GM10248 (cell line): Measurements from ENCODE around the gene SIGLECL1.
"Not testable (repeated sequence)": the region's sequence is repeated elsewhere in the genome, so short reads cannot be mapped to it uniquely, and the experiment has no call there.

ENCODE experiments used
- CTCF ChIA-PET: fragments of 300-600 bp; sonication (Branson Sonifier 250); formaldehyde crosslinking; extraction: SDS; loops from one replicate; lab custom pipeline; 2021; ENCODE audit warnings: antibody characterized with exemption; lab: Yijun Ruan, JAX
- POLR2A ChIA-PET: fragments of 350-650 bp; sonication (Branson Sonifier 250); formaldehyde crosslinking; extraction: SDS; loops from one replicate; lab custom pipeline; 2020; ENCODE audit warnings: antibody characterized with exemption; lab: Yijun Ruan, JAX
- DNase-seq: peaks from one replicate; pipeline ENCODE4 v3.0.0; 2012; ENCODE audit errors: extremely low spot score
- TF ChIP-seq, protein P1 (sequence below): IDR thresholded peaks from 2 replicates; pipeline ENCODE4 v1.5.1; 2012; ENCODE audit warnings: mild to moderate bottlenecking, low read depth; ENCODE audit errors: extremely low read depth, missing control alignments, control extremely low read depth

SIGLECL1 gene

DNA sequence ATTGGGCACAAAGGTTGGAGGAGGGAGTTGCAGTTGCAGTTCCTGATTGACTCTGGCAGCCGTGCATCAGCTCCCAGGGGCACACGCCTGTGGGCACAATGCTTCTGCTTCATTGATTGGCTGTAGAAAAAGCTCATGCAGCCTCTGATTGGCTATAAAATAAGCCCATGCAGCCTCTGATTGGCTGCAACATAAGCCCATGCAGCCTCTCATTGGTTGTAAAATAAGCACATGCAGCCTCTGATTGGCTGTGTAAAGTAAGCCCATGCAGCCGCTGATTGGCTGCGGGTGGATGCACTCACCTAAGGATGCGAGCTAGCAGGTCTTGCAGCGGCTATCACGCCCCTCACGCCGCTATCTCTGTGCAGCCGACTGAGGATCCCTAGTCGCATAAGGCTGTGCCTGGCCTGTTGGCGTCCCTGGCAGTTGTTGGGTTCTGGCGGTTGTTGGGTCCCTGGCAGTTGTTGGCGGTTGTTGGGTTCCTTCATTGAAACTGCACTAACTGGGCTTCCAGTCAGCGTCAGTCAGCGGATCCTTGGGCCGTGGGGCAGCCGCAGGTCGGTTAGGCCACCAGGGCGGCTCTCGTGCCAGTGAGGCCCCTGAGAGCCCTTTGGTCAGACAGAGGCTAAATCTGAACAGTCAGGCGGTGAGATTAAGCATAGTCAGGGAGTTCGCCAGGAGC lies at the start of gene SIGLECL1:
SIGLECL1 (plus strand) TSS at position 295 of the 682 bp plus-strand sequence. CDS start 12,993 bp downstream, outside the sequence.
- CTCF ChIA-PET, result interaction anchor here (1.1 kb wide), 1 partner anchor 8 kb away, joined by 7 read pairs; no protein-coding TSS in a partner anchor
- TF ChIP-seq, protein P1, sequence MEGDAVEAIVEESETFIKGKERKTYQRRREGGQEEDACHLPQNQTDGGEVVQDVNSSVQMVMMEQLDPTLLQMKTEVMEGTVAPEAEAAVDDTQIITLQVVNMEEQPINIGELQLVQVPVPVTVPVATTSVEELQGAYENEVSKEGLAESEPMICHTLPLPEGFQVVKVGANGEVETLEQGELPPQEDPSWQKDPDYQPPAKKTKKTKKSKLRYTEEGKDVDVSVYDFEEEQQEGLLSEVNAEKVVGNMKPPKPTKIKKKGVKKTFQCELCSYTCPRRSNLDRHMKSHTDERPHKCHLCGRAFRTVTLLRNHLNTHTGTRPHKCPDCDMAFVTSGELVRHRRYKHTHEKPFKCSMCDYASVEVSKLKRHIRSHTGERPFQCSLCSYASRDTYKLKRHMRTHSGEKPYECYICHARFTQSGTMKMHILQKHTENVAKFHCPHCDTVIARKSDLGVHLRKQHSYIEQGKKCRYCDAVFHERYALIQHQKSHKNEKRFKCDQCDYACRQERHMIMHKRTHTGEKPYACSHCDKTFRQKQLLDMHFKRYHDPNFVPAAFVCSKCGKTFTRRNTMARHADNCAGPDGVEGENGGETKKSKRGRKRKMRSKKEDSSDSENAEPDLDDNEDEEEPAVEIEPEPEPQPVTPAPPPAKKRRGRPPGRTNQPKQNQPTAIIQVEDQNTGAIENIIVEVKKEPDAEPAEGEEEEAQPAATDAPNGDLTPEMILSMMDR, result no peak
- POLR2A ChIA-PET, result no interaction called here
- DNase-seq, result no peak

DNA sequence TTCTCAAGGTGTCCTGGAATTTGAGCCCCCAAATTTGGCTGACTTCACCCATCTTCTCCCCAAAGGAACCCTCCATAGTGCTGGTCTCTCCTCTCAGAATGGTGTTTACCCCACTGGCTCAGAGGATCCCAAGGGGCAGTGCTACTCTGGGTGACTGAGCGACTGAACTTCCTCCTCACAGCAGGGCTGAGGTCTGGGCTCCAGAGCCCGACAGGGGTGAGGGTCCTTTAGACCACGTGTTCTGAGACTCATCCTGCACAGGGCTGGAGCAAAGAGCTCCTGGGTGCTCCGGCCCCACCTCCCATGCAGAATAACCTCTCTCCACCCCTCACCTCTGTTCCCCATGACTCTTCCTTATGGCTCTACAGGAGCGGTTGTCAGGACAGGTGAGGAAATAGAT lies 49.2 kb upstream of the SIGLECL1 start:
- CTCF ChIA-PET, result interaction anchor here (1.5 kb wide), 1 partner anchor 44 kb away, joined by 4 read pairs; no protein-coding TSS in a partner anchor
- POLR2A ChIA-PET, result no interaction called here
- DNase-seq, result no peak
- TF ChIP-seq, protein P1, result no peak

DNA sequence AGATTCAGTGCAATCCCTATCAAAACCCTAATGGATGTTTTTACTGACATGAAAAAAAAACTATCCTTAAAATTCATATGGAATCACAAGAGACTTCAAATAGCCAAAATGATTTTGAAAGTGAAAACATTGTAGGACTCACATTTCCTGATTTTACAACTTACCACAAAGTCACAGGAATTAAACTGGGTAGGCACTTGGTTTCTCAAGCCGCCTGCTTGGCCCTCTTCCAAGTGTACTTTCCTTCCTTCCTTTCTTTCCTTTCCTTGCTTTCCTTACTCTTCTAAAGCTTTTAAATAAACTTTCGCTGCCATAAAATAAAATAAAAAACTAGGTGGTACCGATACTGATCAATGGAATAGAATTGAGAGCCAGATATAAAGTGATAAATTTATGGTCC lies 47.0 kb upstream of the SIGLECL1 start:
- TF ChIP-seq, protein P1, result no peak
- no peak for DNase-seq
- ChIA-PET CTCF (no interaction called here), POLR2A (no interaction called here)

DNA sequence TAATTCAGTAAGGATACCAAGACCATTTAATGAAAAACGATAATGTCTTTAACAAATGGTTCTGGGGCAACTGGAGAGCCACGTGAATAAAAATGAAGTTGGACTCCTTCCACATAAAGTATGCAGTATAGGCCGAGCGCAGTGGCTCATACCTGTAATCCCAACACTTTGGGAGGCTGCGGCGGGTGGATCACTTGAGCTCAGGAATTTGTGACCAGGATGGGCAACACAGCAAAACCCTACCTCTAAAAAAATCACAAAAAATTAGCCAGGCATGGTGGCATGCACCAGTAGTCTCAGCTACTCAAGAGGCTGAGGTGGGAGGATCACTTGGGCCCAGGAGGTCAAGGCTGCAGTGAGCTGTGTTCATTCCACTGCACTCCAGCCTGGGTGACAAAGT lies 46.6 kb upstream of the SIGLECL1 start:
- ChIA-PET CTCF (no interaction called here), POLR2A (no interaction called here)
- DNase-seq, result no peak
- TF ChIP-seq, protein P1, result no peak

DNA sequence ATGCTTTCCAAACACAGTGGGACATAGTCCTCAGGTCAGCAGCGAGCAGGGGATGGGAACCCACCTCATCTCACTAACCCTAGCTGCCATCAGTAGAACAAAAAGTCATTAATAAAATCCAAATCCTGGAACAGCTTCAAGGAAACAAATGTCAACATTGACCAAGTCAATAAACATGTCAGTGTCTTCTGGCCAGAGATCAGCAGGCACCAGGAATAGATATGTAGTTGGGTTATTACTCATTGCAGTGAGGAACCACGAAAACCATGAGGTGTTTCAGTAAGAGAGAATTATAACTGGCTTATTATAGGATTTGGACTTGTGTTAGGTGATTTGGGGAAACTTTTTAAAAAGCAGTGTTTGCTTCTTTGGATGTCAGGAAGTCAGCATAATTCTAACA lies 43.1 kb upstream of the SIGLECL1 start:
- POLR2A ChIA-PET, result no interaction called here
- no peak for DNase-seq
- CTCF ChIA-PET, result no interaction called here
- TF ChIP-seq, protein P1, result no peak

DNA sequence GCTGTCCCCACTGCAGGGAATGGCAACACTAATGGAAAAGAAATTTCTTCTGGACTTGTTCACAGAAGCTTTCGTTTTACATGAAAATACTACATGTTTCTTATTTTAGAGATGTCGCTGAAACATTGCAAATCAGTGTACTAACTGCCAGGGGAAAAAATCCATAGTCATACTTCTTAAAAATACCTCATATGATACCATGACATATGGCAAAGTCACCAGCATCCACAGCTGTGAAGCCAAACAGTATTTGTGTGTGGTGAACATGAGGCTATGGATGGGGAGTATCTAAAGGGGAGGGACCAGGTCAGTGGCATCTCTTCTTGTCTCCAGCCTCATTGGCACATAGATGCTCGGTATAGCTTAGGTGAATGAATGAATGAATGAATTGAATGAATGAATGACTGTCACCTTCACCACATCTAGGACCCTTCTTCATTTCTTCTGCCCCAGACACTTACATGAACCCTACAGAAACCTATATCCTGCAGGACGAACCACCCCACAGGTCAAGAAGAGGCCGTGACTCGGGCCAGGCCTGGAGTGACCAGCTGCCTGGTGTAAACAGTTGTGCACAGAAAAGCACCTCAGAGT lies 40.6 kb upstream of the SIGLECL1 start:
- TF ChIP-seq, protein P1, result no peak

DNA sequence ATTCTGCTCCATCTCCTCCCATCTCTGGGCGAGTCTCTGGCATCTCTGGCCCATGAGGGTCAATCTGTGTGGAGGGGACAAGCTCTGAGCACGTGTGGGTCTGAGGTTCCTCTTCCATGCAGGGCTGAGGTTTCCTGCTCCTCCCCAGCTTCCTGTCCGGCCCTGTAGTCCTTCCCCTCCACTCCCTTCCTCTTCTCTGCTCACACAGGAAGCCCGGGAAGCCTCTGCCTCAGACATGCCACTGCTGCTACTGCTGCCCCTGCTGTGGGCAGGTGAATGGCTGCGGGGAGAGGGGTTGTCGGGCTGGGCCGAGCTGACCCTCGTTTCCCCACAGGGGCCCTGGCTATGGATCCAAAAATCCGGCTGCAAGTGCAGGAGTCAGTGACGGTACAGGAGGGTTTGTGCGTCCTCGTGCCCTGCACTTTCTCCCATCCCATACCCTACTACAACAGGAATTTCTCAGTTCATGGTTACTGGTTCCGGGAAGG lies 40.0 kb upstream of the SIGLECL1 start:
- POLR2A ChIA-PET, DNase-seq: not testable (repeated sequence)

More for the DNA sequence above, 40.6 kb upstream of the SIGLECL1 start:
- CTCF ChIA-PET, result no interaction called here
- no peak for DNase-seq
- POLR2A ChIA-PET, result no interaction called here

More for the DNA sequence above, 40.0 kb upstream of the SIGLECL1 start:
- CTCF ChIA-PET, result not testable (repeated sequence)
